A549 (cell line): ENCODE results near the gene MYO1C. TPM values are rescaled to one million over a fixed set of nuclear protein-coding genes. Genes with fewer than 3 reads are reported as not detected.

Source experiments
- ATAC-seq, 2 experiments: fragments of 200-7000 bp in 1 of 2; fragments of >200 bp in 1 of 2; cut with Nextera tagmentation in 1 of 2; cut with Tn5 transposase in 1 of 2; 3 replicates each; pipeline versions ENCODE4 v1.8.0 to v1.9.1; 2018 to 2020; ENCODE audit warnings: mild to moderate bottlenecking in 1 of 2, moderate library complexity in 1 of 2
- CTCF ChIA-PET: fragments of 300-600 bp; sonication (Branson Sonifier 250); formaldehyde crosslinking; extraction: SDS; loops from one replicate; lab custom pipeline; 2021; ENCODE audit warnings: antibody characterized with exemption, inconsistent platforms; lab: Yijun Ruan, JAX
- POLR2A ChIA-PET: fragments of 350-600 bp; formaldehyde crosslinking; extraction: SDS; loops from one replicate; lab custom pipeline; 2021; ENCODE audit warnings: antibody characterized with exemption, inconsistent platforms; lab: Yijun Ruan, JAX
- DNase-seq, 2 experiments: peaks; one replicate each; pipeline versions ENCODE4 v3.0.0 to v3.0.0-alpha.2; 2011 to 2016; ENCODE audit warnings: low read depth in 1 of 2, low spot score in 1 of 2
- FAIRE-seq: peaks from 2 replicates; lab custom pipeline; 2011; peaks lifted over from hg19 to GRCh38; lab: Jason Lieb, UNC
- H3K27ac ChIP-seq, 2 experiments: fragments of >200 bp; sonication (Bioruptor Twin); formaldehyde crosslinking; 3 replicates each; pipeline ENCODE4 v1.5.1; 2016 to 2017
- H3K4me1 ChIP-seq: fragments of >200 bp; sonication (Bioruptor Twin); formaldehyde crosslinking; 3 replicates; pipeline ENCODE4 v1.6.1; 2016
- H3K4me2 ChIP-seq: fragments of >200 bp; sonication (Bioruptor Twin); formaldehyde crosslinking; 3 replicates; pipeline ENCODE4 v1.6.1; 2016
- H3K4me3 ChIP-seq: fragments of >200 bp; sonication (Bioruptor Twin); formaldehyde crosslinking; 3 replicates; pipeline ENCODE4 v1.5.1; 2016
- H3K9me3 ChIP-seq: fragments of >200 bp; sonication (Bioruptor Twin); formaldehyde crosslinking; 3 replicates; pipeline ENCODE4 v1.6.1; 2016
- CBX2 ChIP-seq: fragments of 200-600 bp; sonication (generic); IDR thresholded peaks from 2 replicates; pipeline ENCODE4 v1.6.1; 2016; ENCODE audit warnings: low read depth, mild to moderate bottlenecking, borderline replicate concordance
- CBX8 ChIP-seq: fragments of 200-600 bp; sonication (generic); IDR thresholded peaks from 2 replicates; pipeline ENCODE4 v1.6.1; 2016
- CEBPB ChIP-seq, 2 experiments: fragments of >200 bp in 1 of 2; sonication (Bioruptor Twin) in 1 of 2; formaldehyde crosslinking in 1 of 2; IDR thresholded peaks; 2 replicates each; pipeline ENCODE4 v1.6.1; 2012 to 2016
- CHD2 ChIP-seq: fragments of 150-350 bp; IDR thresholded peaks from 2 replicates; pipeline ENCODE4 v1.6.1; 2014; ENCODE audit warnings: low read length; ENCODE audit not compliant: partially characterized antibody
- EHF ChIP-seq: fragments of 250-450 bp; sonication (Bioruptor Pico); IDR thresholded peaks from 2 replicates; pipeline ENCODE4 v1.5.0; 2020; ENCODE audit warnings: mild to moderate bottlenecking
- EHMT2 ChIP-seq: fragments of 200-600 bp; sonication (generic); IDR thresholded peaks from 2 replicates; pipeline ENCODE4 v1.6.1; 2016; ENCODE audit warnings: antibody characterized with exemption, low read depth, mild to moderate bottlenecking, moderate library complexity
- EP300 ChIP-seq, 2 experiments: fragments of >200 bp; sonication (Bioruptor Twin); formaldehyde crosslinking; IDR thresholded peaks; 2 replicates in 1 of 2; 3 replicates in 1 of 2; pipeline ENCODE4 v1.6.1; 2016 to 2017
- ESRRA ChIP-seq: fragments of 150-350 bp; IDR thresholded peaks from 2 replicates; pipeline ENCODE4 v1.6.1; 2014; ENCODE audit warnings: mild to moderate bottlenecking, low read length, borderline replicate concordance
- GATA3 ChIP-seq: IDR thresholded peaks from 2 replicates; pipeline ENCODE4 v1.6.1; 2012; ENCODE audit warnings: borderline replicate concordance
- HEYL ChIP-seq: fragments of 250-450 bp; sonication (Bioruptor Pico); IDR thresholded peaks from 2 replicates; pipeline ENCODE4 v1.8.0; 2021; ENCODE audit warnings: mild to moderate bottlenecking, moderate library complexity
- HOXA7 ChIP-seq: fragments of 250-450 bp; sonication (Bioruptor Pico); IDR thresholded peaks from 2 replicates; pipeline ENCODE4 v1.5.0; 2020; ENCODE audit warnings: mild to moderate bottlenecking, moderate library complexity
- HOXB5 ChIP-seq: fragments of 250-450 bp; sonication (Bioruptor Pico); IDR thresholded peaks from 2 replicates; pipeline ENCODE4 v1.5.0; 2020; ENCODE audit warnings: mild to moderate bottlenecking, moderate library complexity
- JUNB ChIP-seq: fragments of >200 bp; sonication (Bioruptor Twin); formaldehyde crosslinking; IDR thresholded peaks from 2 replicates; pipeline ENCODE4 v1.6.1; 2016
- MYC ChIP-seq: IDR thresholded peaks from 2 replicates; pipeline ENCODE4 v1.6.1; 2012; ENCODE audit warnings: mild to moderate bottlenecking, inconsistent platforms, low read length, improper control_type of control experiment, borderline replicate concordance
- NFE2L2 ChIP-seq: fragments of 150-350 bp; conservative IDR thresholded peaks from 2 replicates; pipeline ENCODE4 v1.6.1; 2014; ENCODE audit warnings: low read length
- NPAS2 ChIP-seq: fragments of 250-450 bp; sonication (Bioruptor Pico); IDR thresholded peaks from 2 replicates; pipeline ENCODE4 v1.8.0; 2022; ENCODE audit warnings: mild to moderate bottlenecking, moderate library complexity, borderline replicate concordance
- PBX3 ChIP-seq: IDR thresholded peaks from 2 replicates; pipeline ENCODE4 v1.6.1; 2012
- PHF8 ChIP-seq: fragments of 200-600 bp; sonication (generic); IDR thresholded peaks from 2 replicates; pipeline ENCODE4 v1.6.1; 2016; ENCODE audit warnings: low read depth, mild to moderate bottlenecking, antibody characterized with exemption, moderate library complexity, borderline replicate concordance
- POLR2A ChIP-seq: IDR thresholded peaks from 2 replicates; pipeline ENCODE4 v1.6.1; 2012; ENCODE audit warnings: mild to moderate bottlenecking, low read length
- POLR2AphosphoS2 ChIP-seq: conservative IDR thresholded peaks from 2 replicates; pipeline ENCODE4 v1.6.1; 2012; ENCODE audit warnings: low read length, improper control_type of control experiment, inconsistent platforms
- RCOR1 ChIP-seq: fragments of 150-350 bp; IDR thresholded peaks from 2 replicates; pipeline ENCODE4 v1.6.1; 2014; ENCODE audit warnings: antibody characterized with exemption, low read length, low read depth
- REST ChIP-seq: fragments of 200-600 bp; sonication (generic); IDR thresholded peaks from 2 replicates; pipeline ENCODE4 v1.6.1; 2016; ENCODE audit warnings: antibody characterized with exemption, mild to moderate bottlenecking, moderate library complexity
- RFX5 ChIP-seq: fragments of 450-650 bp; IDR thresholded peaks from 2 replicates; pipeline ENCODE4 v1.7.1; 2014; ENCODE audit warnings: antibody characterized with exemption, mild to moderate bottlenecking, moderate library complexity
- RNF2 ChIP-seq: fragments of 200-600 bp; sonication (generic); IDR thresholded peaks from 2 replicates; pipeline ENCODE4 v1.6.1; 2016; ENCODE audit warnings: low read depth, mild to moderate bottlenecking, antibody characterized with exemption, moderate library complexity, borderline replicate concordance
- SMC3 ChIP-seq: fragments of >200 bp; sonication (Bioruptor Twin); formaldehyde crosslinking; IDR thresholded peaks from 3 replicates; pipeline ENCODE4 v1.6.1; 2018; ENCODE audit warnings: inconsistent platforms
- SREBF2 ChIP-seq: fragments of 450-650 bp; IDR thresholded peaks from 2 replicates; pipeline ENCODE4 v1.6.1; 2014; ENCODE audit warnings: mild to moderate bottlenecking, moderate library complexity
- TFCP2L1 ChIP-seq: fragments of 250-450 bp; sonication (Bioruptor Pico); IDR thresholded peaks from 2 replicates; pipeline ENCODE4 v1.5.0; 2021; ENCODE audit warnings: mild to moderate bottlenecking
- TP53 ChIP-seq: fragments of 250-450 bp; sonication (Bioruptor Pico); IDR thresholded peaks from 2 replicates; pipeline ENCODE4 v1.5.0; 2021; ENCODE audit warnings: mild to moderate bottlenecking, moderate library complexity
- ZC3H11A ChIP-seq: fragments of 450-650 bp; IDR thresholded peaks from 2 replicates; pipeline ENCODE4 v1.6.1; 2014; ENCODE audit warnings: antibody characterized with exemption, mild to moderate bottlenecking
- ZFP36 ChIP-seq: fragments of 450-650 bp; IDR thresholded peaks from 2 replicates; pipeline ENCODE4 v1.6.1; 2014; ENCODE audit warnings: borderline replicate concordance; ENCODE audit not compliant: partially characterized antibody
- ZNF302 ChIP-seq: fragments of 250-450 bp; sonication (Bioruptor Pico); IDR thresholded peaks from 2 replicates; pipeline ENCODE4 v1.9.0; 2021; ENCODE audit warnings: inconsistent platforms, mild to moderate bottlenecking, moderate library complexity
- ZSCAN20 ChIP-seq: fragments of 250-450 bp; sonication (Bioruptor Pico); IDR thresholded peaks from 2 replicates; pipeline ENCODE4 v1.8.0; 2022; ENCODE audit warnings: mild to moderate bottlenecking, moderate library complexity
- WGBS: methylation state at CpG from one replicate; pipeline ENCODE4 v1.1.6; 2017; ENCODE audit errors: missing lambda C conversion rate; 5-methylcytosine and 5-hydroxymethylcytosine counted together
- polyA plus RNA-seq, 4 experiments: library from polyadenylated mRNA; depleted of rRNA in 3 of 4; stranded (reverse); fragments of >200 nt; fragmentation: RNase III in 1 of 4; extraction: RNeasy Plus Mini Kit Qiagen cat#74134 plus additional on column Dnase treatment in 1 of 4; gene quantifications; 2 replicates in 3 of 4; 3 replicates in 1 of 4; pipeline ENCODE4 v1.2.3, GENCODE V29; 2011 to 2017
- TF ChIP-seq, protein P1 (sequence below): fragments of 150-350 bp; IDR thresholded peaks from 2 replicates; pipeline ENCODE4 v1.6.1; 2014; ENCODE audit warnings: low read depth, mild to moderate bottlenecking, low read length
- TF ChIP-seq, protein P2 (sequence below): IDR thresholded peaks from 2 replicates; pipeline ENCODE4 v1.6.1; 2012
- TF ChIP-seq, protein P3 (sequence below): fragments of >200 bp; sonication (Bioruptor Twin); formaldehyde crosslinking; IDR thresholded peaks from 3 replicates; pipeline ENCODE4 v1.6.1; 2016

The MYO1C gene
- polyA plus RNA-seq, 2 of the 4 experiments (the other 2 are of a cell fraction) = 101 to 123 TPM

GRCh38 chr17:1486802-1487695 is 5.4 kb downstream of the MYO1C start:
- ATAC-seq = peak; percentile 8 to 54; a peak in 5 of 6 replicates
- H3K4me3 ChIP-seq = peak overlapping the region; percentile 82
- ChIA-PET POLR2A (interaction anchor here (0.5 to 4.2 kb wide), 10 partner anchors 12 to 233 kb away, joined by 3 to 29 read pairs (median 4); partner anchors contain the start of genes CRK and INPP5K), CTCF (interaction anchor here (0.6 to 5.4 kb wide), 10 partner anchors 8 to 218 kb away, joined by 3 to 27 read pairs (median 4); partner anchors contain the start of genes INPP5K and RILP)
- no peaks in the 10 kb centered on the region for H3K9me3 ChIP-seq
- FAIRE-seq = no peak
- peak; percentile 81 to 92 for DNase-seq
- 7% methylated on average over 34 of the region's 74 CpGs for WGBS
- H3K4me1 ChIP-seq = peaks cover 62% of the 10 kb centered on the region
- peak overlapping the region; percentile 96 for H3K4me2 ChIP-seq
- peak overlapping the region; percentile 97 for H3K27ac ChIP-seq
- TF ChIP-seq ZFP36 (no peak), HOXA7 (no peak), EHMT2 (no peak), HEYL (no peak), MYC (no peak), CBX2 (no peak), REST (no peak), POLR2AphosphoS2 (no peak), SMC3 (no peak), NFE2L2 (no peak), POLR2A (peak; percentile 14; the same call in 1 of the 2 replicates), RNF2 (peak; percentile 73; the same call in 1 of the 2 replicates), RCOR1 (no peak), ZC3H11A (no peak), NPAS2 (CRISPR knock-in tag) (no peak), EHF (CRISPR knock-in tag) (peak; percentile 55), ESRRA (no peak), HOXB5 (no peak), ZNF302 (CRISPR knock-in tag) (no peak), PBX3 (no peak), RFX5 (no peak), GATA3 (0 out of 2 replicates have a peak, but pooled peaks have one; percentile 9), CHD2 (no peak), CBX8 (no peak), SREBF2 (no peak), PHF8 (peak; percentile 20; the same call in 1 of the 2 replicates), TFCP2L1 (CRISPR knock-in tag) (0 out of 2 replicates have a peak, but pooled peaks have one; percentile 6), JUNB (no peak), CEBPB (IDR thresholded peaks at IDR 0.05) (no peak), EP300 (IDR thresholded peaks at IDR 0.05) (no peak), ZSCAN20 (CRISPR knock-in tag) (no peak), TP53 (CRISPR knock-in tag) (0 out of 2 replicates have a peak, but pooled peaks have one; percentile 63)
- TF ChIP-seq, protein P1, sequence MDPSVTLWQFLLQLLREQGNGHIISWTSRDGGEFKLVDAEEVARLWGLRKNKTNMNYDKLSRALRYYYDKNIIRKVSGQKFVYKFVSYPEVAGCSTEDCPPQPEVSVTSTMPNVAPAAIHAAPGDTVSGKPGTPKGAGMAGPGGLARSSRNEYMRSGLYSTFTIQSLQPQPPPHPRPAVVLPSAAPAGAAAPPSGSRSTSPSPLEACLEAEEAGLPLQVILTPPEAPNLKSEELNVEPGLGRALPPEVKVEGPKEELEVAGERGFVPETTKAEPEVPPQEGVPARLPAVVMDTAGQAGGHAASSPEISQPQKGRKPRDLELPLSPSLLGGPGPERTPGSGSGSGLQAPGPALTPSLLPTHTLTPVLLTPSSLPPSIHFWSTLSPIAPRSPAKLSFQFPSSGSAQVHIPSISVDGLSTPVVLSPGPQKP = no peak
- TF ChIP-seq, protein P2, sequence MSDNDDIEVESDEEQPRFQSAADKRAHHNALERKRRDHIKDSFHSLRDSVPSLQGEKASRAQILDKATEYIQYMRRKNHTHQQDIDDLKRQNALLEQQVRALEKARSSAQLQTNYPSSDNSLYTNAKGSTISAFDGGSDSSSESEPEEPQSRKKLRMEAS = peak; percentile 84
- TF ChIP-seq, protein P3, sequence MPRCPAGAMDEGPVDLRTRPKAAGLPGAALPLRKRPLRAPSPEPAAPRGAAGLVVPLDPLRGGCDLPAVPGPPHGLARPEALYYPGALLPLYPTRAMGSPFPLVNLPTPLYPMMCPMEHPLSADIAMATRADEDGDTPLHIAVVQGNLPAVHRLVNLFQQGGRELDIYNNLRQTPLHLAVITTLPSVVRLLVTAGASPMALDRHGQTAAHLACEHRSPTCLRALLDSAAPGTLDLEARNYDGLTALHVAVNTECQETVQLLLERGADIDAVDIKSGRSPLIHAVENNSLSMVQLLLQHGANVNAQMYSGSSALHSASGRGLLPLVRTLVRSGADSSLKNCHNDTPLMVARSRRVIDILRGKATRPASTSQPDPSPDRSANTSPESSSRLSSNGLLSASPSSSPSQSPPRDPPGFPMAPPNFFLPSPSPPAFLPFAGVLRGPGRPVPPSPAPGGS = no peak
